Neural progenitor cell (in vitro differentiated cells): ENCODE data around the gene RHCE. TPM values are rescaled to one million over a fixed set of nuclear protein-coding genes. Genes with fewer than 3 reads are reported as not detected.
"Not testable (repeated sequence)": the region's sequence is repeated elsewhere in the genome, so short reads cannot be mapped to it uniquely, and the experiment has no call there.

Experiments
- DNase-seq: peaks from one replicate; pipeline ENCODE4 v3.0.0-alpha.2; 2016; ENCODE audit warnings: low spot score
- H2AFZ ChIP-seq: fragments of 200-600 bp; sonication (generic); replicated peaks from 2 replicates; pipeline ENCODE4 v1.6.1; 2016; ENCODE audit warnings: antibody characterized with exemption
- H3F3A ChIP-seq: fragments of 200-600 bp; sonication (generic); 2 replicates; pipeline ENCODE4 v1.6.1; 2016; ENCODE audit warnings: antibody characterized with exemption, low read depth
- H3K27ac ChIP-seq: fragments of 200-600 bp; sonication (generic); 2 replicates; pipeline ENCODE4 v1.5.1; 2016; ENCODE audit warnings: mild to moderate bottlenecking
- H3K27me3 ChIP-seq: fragments of 200-600 bp; sonication (generic); 2 replicates; pipeline ENCODE4 v1.6.1; 2016; ENCODE audit warnings: mild to moderate bottlenecking, moderate library complexity
- H3K36me3 ChIP-seq: fragments of 200-600 bp; sonication (generic); 2 replicates; pipeline ENCODE4 v1.5.1; 2016
- H3K4me1 ChIP-seq: fragments of 200-600 bp; sonication (generic); 2 replicates; pipeline ENCODE4 v1.6.1; 2016; ENCODE audit warnings: mixed run types
- H3K4me2 ChIP-seq: fragments of 200-600 bp; sonication (generic); 2 replicates; pipeline ENCODE4 v1.6.1; 2016
- H3K4me3 ChIP-seq: fragments of 200-600 bp; sonication (generic); 2 replicates; pipeline ENCODE4 v1.5.1; 2016
- H3K79me2 ChIP-seq: fragments of 200-600 bp; sonication (generic); 2 replicates; pipeline ENCODE4 v1.6.1; 2016; ENCODE audit warnings: low read depth
- H3K9ac ChIP-seq: fragments of 200-600 bp; sonication (generic); 2 replicates; pipeline ENCODE4 v1.6.1; 2016
- H3K9me3 ChIP-seq: fragments of 200-600 bp; sonication (generic); 2 replicates; pipeline ENCODE4 v1.5.1; 2016; ENCODE audit warnings: low read depth
- H4K20me1 ChIP-seq: fragments of 200-600 bp; sonication (generic); 2 replicates; pipeline ENCODE4 v1.6.1; 2016; ENCODE audit warnings: low read depth
- H3K27ac Mint-ChIP-seq: 3 replicates; pipeline ENCODE4 v1.8.0; 2021; ENCODE audit warnings: mixed read lengths
- H3K27me3 Mint-ChIP-seq: 2 replicates; pipeline ENCODE4 v1.8.0; 2022; ENCODE audit warnings: low read depth, mild to moderate bottlenecking, inconsistent platforms, moderate library complexity, mixed read lengths; ENCODE audit not compliant: insufficient read depth
- H3K36me3 Mint-ChIP-seq: 3 replicates; pipeline ENCODE4 v1.8.0; 2021; ENCODE audit warnings: mixed read lengths
- H3K4me1 Mint-ChIP-seq: 3 replicates; pipeline ENCODE4 v1.8.0; 2021; ENCODE audit warnings: mixed read lengths
- H3K4me3 Mint-ChIP-seq: 3 replicates; pipeline ENCODE4 v1.8.0; 2021; ENCODE audit warnings: mild to moderate bottlenecking, moderate library complexity, mixed read lengths
- H3K9me3 Mint-ChIP-seq: 3 replicates; pipeline ENCODE4 v1.8.0; 2020; ENCODE audit warnings: mixed read lengths
- total RNA-seq: library from RNA; depleted of rRNA; stranded (reverse); fragments of >200 nt; gene quantifications from 2 replicates; pipeline ENCODE4 v1.2.3, GENCODE V29; 2015; ENCODE audit warnings: low replicate concordance

The RHCE gene
- total RNA-seq, 1 donor from 2014 or later = 0.43 TPM

- H3F3A ChIP-seq, H3K9ac ChIP-seq, H2AFZ ChIP-seq, H3K27me3 Mint-ChIP-seq, H3K4me2 ChIP-seq, H3K9me3 ChIP-seq, H3K27ac Mint-ChIP-seq, H3K4me1 ChIP-seq, H3K4me3 Mint-ChIP-seq, H4K20me1 ChIP-seq, H3K36me3 ChIP-seq, H3K79me2 ChIP-seq, H3K27ac ChIP-seq, H3K27me3 ChIP-seq, H3K36me3 Mint-ChIP-seq, H3K9me3 Mint-ChIP-seq, H3K4me1 Mint-ChIP-seq, H3K4me3 ChIP-seq, DNase-seq: not testable (repeated sequence)
Measured at GRCh38 chr1:25329336-25329735, 91.3 kb downstream of the RHCE start.

- H3K4me3 ChIP-seq, H3K4me1 Mint-ChIP-seq, H3K9ac ChIP-seq, H3K36me3 ChIP-seq, H3K27ac ChIP-seq, H3K27ac Mint-ChIP-seq, H3K4me1 ChIP-seq, H3K79me2 ChIP-seq, H2AFZ ChIP-seq, H3K9me3 Mint-ChIP-seq, H3F3A ChIP-seq, DNase-seq, H3K27me3 ChIP-seq, H4K20me1 ChIP-seq, H3K9me3 ChIP-seq, H3K27me3 Mint-ChIP-seq, H3K4me2 ChIP-seq, H3K36me3 Mint-ChIP-seq, H3K4me3 Mint-ChIP-seq: not testable (repeated sequence)
Measured at GRCh38 chr1:25328791-25329185, 91.8 kb downstream of the RHCE start.

- H3K36me3 Mint-ChIP-seq, H3K9ac ChIP-seq, H3K27me3 ChIP-seq, H3K4me1 Mint-ChIP-seq, H3F3A ChIP-seq, H2AFZ ChIP-seq, H3K9me3 ChIP-seq, H3K27me3 Mint-ChIP-seq, H3K4me3 Mint-ChIP-seq, H3K79me2 ChIP-seq, H3K27ac ChIP-seq, H3K4me3 ChIP-seq, H3K36me3 ChIP-seq, H4K20me1 ChIP-seq, H3K27ac Mint-ChIP-seq, H3K9me3 Mint-ChIP-seq, H3K4me2 ChIP-seq, H3K4me1 ChIP-seq, DNase-seq: not testable (repeated sequence)
Measured at GRCh38 chr1:25327864-25328790, 92.5 kb downstream of the RHCE start.

- H3K4me1 ChIP-seq, H3K27me3 ChIP-seq, H4K20me1 ChIP-seq, H3K4me3 Mint-ChIP-seq, H3K36me3 ChIP-seq, H3K9me3 ChIP-seq, H3K4me3 ChIP-seq, H3K27ac Mint-ChIP-seq, H3K9ac ChIP-seq, H3F3A ChIP-seq, H3K27me3 Mint-ChIP-seq, H3K4me2 ChIP-seq, H3K79me2 ChIP-seq, H3K27ac ChIP-seq, H2AFZ ChIP-seq, H3K4me1 Mint-ChIP-seq, H3K9me3 Mint-ChIP-seq, DNase-seq, H3K36me3 Mint-ChIP-seq: not testable (repeated sequence)
Measured at GRCh38 chr1:25324407-25324806, 96.2 kb downstream of the RHCE start.

- not testable (repeated sequence) for H4K20me1 ChIP-seq, H3K9ac ChIP-seq, H3K4me1 Mint-ChIP-seq, H3K27me3 ChIP-seq, H3K27me3 Mint-ChIP-seq, H3K4me3 ChIP-seq, H3K27ac Mint-ChIP-seq, H3K9me3 Mint-ChIP-seq, H2AFZ ChIP-seq, H3K4me2 ChIP-seq, H3K27ac ChIP-seq, H3K36me3 Mint-ChIP-seq, H3K79me2 ChIP-seq, DNase-seq, H3K4me3 Mint-ChIP-seq, H3K4me1 ChIP-seq, H3K36me3 ChIP-seq, H3F3A ChIP-seq, H3K9me3 ChIP-seq
Measured at GRCh38 chr1:25322127-25322526, 98.5 kb downstream of the RHCE start.

- not testable (repeated sequence) for H3K4me1 ChIP-seq, H3F3A ChIP-seq, H3K27ac Mint-ChIP-seq, H3K36me3 Mint-ChIP-seq, H3K4me3 ChIP-seq, H3K27ac ChIP-seq, H3K27me3 Mint-ChIP-seq, H3K36me3 ChIP-seq, H3K27me3 ChIP-seq, H4K20me1 ChIP-seq, H3K4me2 ChIP-seq, H3K9me3 Mint-ChIP-seq, H3K9me3 ChIP-seq, H3K4me3 Mint-ChIP-seq, H2AFZ ChIP-seq, H3K4me1 Mint-ChIP-seq, H3K9ac ChIP-seq, H3K79me2 ChIP-seq, DNase-seq
Measured at GRCh38 chr1:25320314-25320938, 100.2 kb downstream of the RHCE start.

- H3K4me1 ChIP-seq, H3K4me1 Mint-ChIP-seq, H3K79me2 ChIP-seq, H3K27me3 ChIP-seq, H2AFZ ChIP-seq, H4K20me1 ChIP-seq, H3K9me3 ChIP-seq, H3K4me3 Mint-ChIP-seq, H3K27ac ChIP-seq, H3K4me3 ChIP-seq, H3K27me3 Mint-ChIP-seq, H3K9me3 Mint-ChIP-seq, H3K36me3 Mint-ChIP-seq, H3K36me3 ChIP-seq, DNase-seq, H3F3A ChIP-seq, H3K9ac ChIP-seq, H3K27ac Mint-ChIP-seq, H3K4me2 ChIP-seq: not testable (repeated sequence)
Measured at GRCh38 chr1:25312806-25313470, 107.7 kb downstream of the RHCE start.
